Urinary bladder (tissue), 3 donors: ENCODE measurements around the gene KRABD2.

ENCODE experiments used
- DNase-seq: peaks from one replicate; pipeline ENCODE4 v3.0.0-alpha.2; 2015; ENCODE audit errors: extremely low spot score
- H3K27ac ChIP-seq: one replicate; pipeline ENCODE4 v1.5.1; 2013; ENCODE audit warnings: low read depth, mild to moderate bottlenecking, moderate library complexity
- H3K36me3 ChIP-seq: one replicate; pipeline ENCODE4 v1.6.1; 2013; ENCODE audit warnings: mild to moderate bottlenecking, moderate library complexity; ENCODE audit not compliant: insufficient read depth
- H3K4me1 ChIP-seq: one replicate; pipeline ENCODE4 v1.6.1; 2013; ENCODE audit warnings: mild to moderate bottlenecking, moderate library complexity; ENCODE audit not compliant: insufficient read depth
- H3K4me3 ChIP-seq: one replicate; pipeline ENCODE4 v1.5.1; 2013; ENCODE audit warnings: low read depth, low read length
- WGBS: extraction: QIAGEN DNeasy Blood & Tissue Kit; methylation state at CpG from one replicate; pipeline ENCODE4 v1.1.7; 2013; 5-methylcytosine and 5-hydroxymethylcytosine counted together
- donor health status: healthy with polysubstance abuse.
- donor health status: healthy.

The KRABD2 gene

GRCh38 chr17:8376271-8377067 is at the start of gene KRABD2:
TSS of gene KRABD2 (minus strand) at chr17:8376704.
- 1% methylated on average over 41 of the region's 41 CpGs for WGBS
- peak; percentile 36 for DNase-seq
- Histone ChIP-seq H3K27ac (peak within 1 kb of the TSS; percentile 79), H3K4me1 (no peaks in the 10 kb centered on the region), H3K36me3 (no peaks in the 10 kb centered on the region), H3K4me3 (peak within 1 kb of the TSS; percentile 66)

GRCh38 chr17:8421571-8421970 is 45.1 kb upstream of the KRABD2 start:
- H3K27ac ChIP-seq: no peak overlapping the region
- no peak for DNase-seq
- 64% methylated on average over 3 of the region's 3 CpGs for WGBS
- no peaks in the 10 kb centered on the region for H3K36me3 ChIP-seq
- no peak overlapping the region for H3K4me3 ChIP-seq
- no peaks in the 10 kb centered on the region for H3K4me1 ChIP-seq

GRCh38 chr17:8420041-8420934 is 43.8 kb upstream of the KRABD2 start:
- no peak overlapping the region for H3K27ac ChIP-seq
- DNase-seq: no peak
- no peaks in the 10 kb centered on the region for H3K4me1 ChIP-seq
- no peak overlapping the region for H3K4me3 ChIP-seq
- H3K36me3 ChIP-seq: no peaks in the 10 kb centered on the region
- WGBS: 39% methylated on average over 5 of the region's 5 CpGs

GRCh38 chr17:8419305-8419704 is 42.8 kb upstream of the KRABD2 start:
- H3K36me3 ChIP-seq: no peaks in the 10 kb centered on the region
- H3K27ac ChIP-seq: no peak overlapping the region
- 45% methylated on average over 1 of the region's 1 CpG for WGBS

GRCh38 chr17:8418471-8418870 is 42.0 kb upstream of the KRABD2 start:
- DNase-seq: no peak
- Histone ChIP-seq H3K4me3 (no peak overlapping the region), H3K27ac (no peak overlapping the region), H3K36me3 (no peaks in the 10 kb centered on the region), H3K4me1 (no peaks in the 10 kb centered on the region)
- WGBS: 45% methylated on average over 1 of the region's 1 CpG

More at GRCh38 chr17:8419305-8419704, 42.8 kb upstream of the KRABD2 start:
- no peaks in the 10 kb centered on the region for H3K4me1 ChIP-seq
- H3K4me3 ChIP-seq: no peak overlapping the region
- no peak for DNase-seq

- Histone ChIP-seq H3K27ac (no peak overlapping the region), H3K36me3 (no peaks in the 10 kb centered on the region), H3K4me3 (no peak overlapping the region), H3K4me1 (no peaks in the 10 kb centered on the region)
- 83% methylated on average over 4 of the region's 4 CpGs for WGBS
- DNase-seq: no peak
These were observed 41.3 kb upstream of the KRABD2 start for GRCh38 chr17:8417806-8418205.

- Histone ChIP-seq H3K4me1 (no peaks in the 10 kb centered on the region), H3K36me3 (no peaks in the 10 kb centered on the region), H3K4me3 (no peak overlapping the region), H3K27ac (no peak overlapping the region)
- no peak for DNase-seq
These were observed 37.4 kb upstream of the KRABD2 start for GRCh38 chr17:8413938-8414337.

GRCh38 chr17:8413328-8413727 is 36.8 kb upstream of the KRABD2 start:
- H3K36me3 ChIP-seq: no peaks in the 10 kb centered on the region
- 79% methylated on average over 4 of the region's 4 CpGs for WGBS
- H3K4me1 ChIP-seq: no peaks in the 10 kb centered on the region
- no peak overlapping the region for H3K27ac ChIP-seq
- H3K4me3 ChIP-seq: no peak overlapping the region
- DNase-seq: no peak

GRCh38 chr17:8412089-8412488 is 35.6 kb upstream of the KRABD2 start:
- no peaks in the 10 kb centered on the region for H3K4me1 ChIP-seq
- 68% methylated on average over 5 of the region's 5 CpGs for WGBS
- DNase-seq: no peak
- H3K27ac ChIP-seq: no peak overlapping the region
- H3K36me3 ChIP-seq: no peaks in the 10 kb centered on the region
- H3K4me3 ChIP-seq: no peak overlapping the region

- WGBS: 94% methylated on average over 1 of the region's 1 CpG
These were observed 34.4 kb upstream of the KRABD2 start for GRCh38 chr17:8410883-8411238.

GRCh38 chr17:8409966-8410882 is 33.7 kb upstream of the KRABD2 start:
- H3K27ac ChIP-seq: no peak overlapping the region
- no peaks in the 10 kb centered on the region for H3K36me3 ChIP-seq
- no peak overlapping the region for H3K4me3 ChIP-seq
- DNase-seq: peak; percentile 59
- H3K4me1 ChIP-seq: no peaks in the 10 kb centered on the region
- 25% methylated on average over 19 of the region's 19 CpGs for WGBS

More at GRCh38 chr17:8410883-8411238, 34.4 kb upstream of the KRABD2 start:
- no peak overlapping the region for H3K27ac ChIP-seq
- no peak for DNase-seq
- no peaks in the 10 kb centered on the region for H3K36me3 ChIP-seq
- H3K4me1 ChIP-seq: no peaks in the 10 kb centered on the region
- H3K4me3 ChIP-seq: no peak overlapping the region

GRCh38 chr17:8408371-8408770 is 31.9 kb upstream of the KRABD2 start:
- no peaks in the 10 kb centered on the region for H3K4me1 ChIP-seq
- DNase-seq: no peak
- WGBS: 59% methylated on average over 14 of the region's 14 CpGs
- no peak overlapping the region for H3K4me3 ChIP-seq
- H3K27ac ChIP-seq: no peak overlapping the region
- no peaks in the 10 kb centered on the region for H3K36me3 ChIP-seq

- no peak overlapping the region for H3K4me3 ChIP-seq
- WGBS: 73% methylated on average over 2 of the region's 2 CpGs
- no peak overlapping the region for H3K27ac ChIP-seq
- no peaks in the 10 kb centered on the region for H3K36me3 ChIP-seq
- H3K4me1 ChIP-seq: no peaks in the 10 kb centered on the region
- no peak for DNase-seq
These were observed 29.7 kb upstream of the KRABD2 start for GRCh38 chr17:8406174-8406573.
